Large intestine (tissue), 3 donors: ENCODE data around the gene NPIPB4. TPM values are rescaled to one million over a fixed set of nuclear protein-coding genes. Genes with fewer than 3 reads are reported as not detected.
A peak's percentile ranks its signal among the peaks of the same experiment; 100 is the strongest.
"Not testable (repeated sequence)": the region's sequence is repeated elsewhere in the genome, so short reads cannot be mapped to it uniquely, and the experiment has no call there.

Experiments
- DNase-seq, 2 donors: peaks; one replicate each; pipeline versions ENCODE4 v3.0.0 to v3.0.0-alpha.2; 2013
- H3K27ac ChIP-seq: one replicate; pipeline ENCODE4 v1.5.1; 2013; ENCODE audit warnings: low read length
- H3K27me3 ChIP-seq: 2 replicates; pipeline ENCODE4 v1.6.1; 2013; ENCODE audit warnings: low read length; ENCODE audit not compliant: control insufficient read depth, insufficient read depth
- H3K36me3 ChIP-seq: 2 replicates; pipeline ENCODE4 v1.6.1; 2013; ENCODE audit warnings: low read length; ENCODE audit not compliant: control insufficient read depth, insufficient read depth
- H3K4me1 ChIP-seq: one replicate; pipeline ENCODE4 v1.6.1; 2013; ENCODE audit warnings: low read length; ENCODE audit not compliant: control insufficient read depth, insufficient read depth
- H3K4me3 ChIP-seq: one replicate; pipeline ENCODE4 v1.5.1; 2013; ENCODE audit warnings: low read length
- H3K9me3 ChIP-seq: one replicate; pipeline ENCODE4 v1.6.1; 2013; ENCODE audit warnings: mild to moderate bottlenecking, low read depth, low read length, moderate library complexity; ENCODE audit not compliant: control insufficient read depth
- WGBS: methylation state at CpG from one replicate; pipeline ENCODE4 v1.1.5; 2013; ENCODE audit warnings: low lambda C conversion rate; ENCODE audit not compliant: insufficient coverage; 5-methylcytosine and 5-hydroxymethylcytosine counted together
- polyA plus RNA-seq: library from polyadenylated mRNA; unstranded; fragments of 120-200 nt; gene quantifications from one replicate; pipeline ENCODE4 v1.2.1, GENCODE V29; 2013

Gene NPIPB4
- polyA plus RNA-seq, 1 donor = 157 TPM

DNA sequence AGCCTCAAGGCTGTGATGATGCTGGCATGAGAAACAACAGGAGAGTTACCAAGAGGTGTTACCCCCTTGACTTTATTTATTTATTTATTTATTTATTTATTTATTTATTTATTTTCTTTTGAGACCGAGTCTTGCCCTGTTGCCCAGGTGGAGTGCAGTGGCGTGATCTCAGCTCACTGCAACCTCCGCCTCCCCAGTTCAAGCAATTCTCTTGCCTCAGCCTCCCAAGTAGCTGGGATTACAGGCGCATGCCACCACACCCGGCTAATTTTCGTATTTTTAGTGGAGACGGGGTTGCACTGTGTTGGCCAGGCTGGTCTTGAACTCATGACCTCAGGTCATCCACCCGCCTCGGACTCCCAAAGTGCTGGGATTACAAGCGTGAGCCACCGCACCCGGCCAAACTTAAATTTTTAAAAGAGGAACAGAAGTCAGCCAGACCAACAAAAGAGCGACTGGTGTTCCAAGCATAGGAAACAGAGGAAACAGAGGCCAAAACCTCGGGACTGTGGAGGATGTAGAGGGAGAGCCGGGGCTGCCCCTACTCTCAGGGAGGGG lies 36.6 kb downstream of the NPIPB4 start:
- 60% methylated on average over 1 of the region's 15 CpGs for WGBS
- not testable (repeated sequence) for H3K27me3 ChIP-seq, DNase-seq, H3K9me3 ChIP-seq, H3K4me1 ChIP-seq, H3K36me3 ChIP-seq
- peak overlapping the region; percentile 90 for H3K27ac ChIP-seq
- peak overlapping the region; percentile 42 for H3K4me3 ChIP-seq

DNA sequence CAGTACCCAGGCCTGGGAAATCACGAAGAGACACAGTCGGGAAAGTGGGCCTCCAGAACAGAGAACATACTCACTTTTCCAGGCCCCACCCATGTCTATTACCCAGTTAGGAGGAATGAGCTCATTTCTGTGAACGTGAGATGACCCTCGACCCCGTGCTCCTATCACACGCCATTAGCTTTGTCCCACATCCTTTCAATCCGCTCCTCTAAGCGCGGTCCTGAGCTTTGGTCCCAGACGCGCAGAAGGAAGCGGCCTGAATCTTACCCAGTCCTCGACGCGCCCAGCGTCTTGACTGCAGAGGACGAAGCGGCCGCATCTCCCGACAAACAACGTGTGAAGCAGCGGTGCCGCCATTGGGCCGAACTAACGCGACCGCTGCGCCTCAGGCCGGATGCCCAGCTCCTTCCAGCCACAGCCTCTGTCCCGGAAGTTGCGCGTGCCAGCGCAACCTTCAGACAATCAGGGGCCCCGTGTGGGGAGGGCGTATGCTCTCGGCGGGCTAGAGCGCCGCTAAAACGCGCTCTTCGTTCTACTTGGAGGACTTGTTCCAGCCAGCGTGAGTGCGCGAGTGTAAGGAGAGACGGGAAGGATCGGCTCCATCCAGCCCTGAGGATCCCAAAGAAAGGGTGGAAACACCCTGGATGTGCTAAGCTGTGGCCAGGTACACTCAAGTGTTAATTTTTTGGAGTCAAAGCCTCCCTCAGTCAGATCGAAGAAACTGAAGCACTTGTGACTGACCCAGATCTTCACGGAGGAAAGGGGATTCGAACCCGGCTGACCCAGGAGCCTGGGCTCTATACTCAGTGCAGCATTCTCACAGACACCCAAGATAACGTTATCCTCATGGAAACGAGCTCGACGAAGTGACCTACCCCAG lies 37.3 kb downstream of the NPIPB4 start:
- WGBS = no CpG with 5 or more reads among the region's 55 CpGs
- H3K36me3 ChIP-seq, H3K4me1 ChIP-seq, H3K9me3 ChIP-seq, H3K27me3 ChIP-seq: not testable (repeated sequence)
- peak overlapping the region; percentile 42 for H3K4me3 ChIP-seq
- peak overlapping the region; percentile 90 for H3K27ac ChIP-seq
- peak; percentile 79 to 92 for DNase-seq

DNA sequence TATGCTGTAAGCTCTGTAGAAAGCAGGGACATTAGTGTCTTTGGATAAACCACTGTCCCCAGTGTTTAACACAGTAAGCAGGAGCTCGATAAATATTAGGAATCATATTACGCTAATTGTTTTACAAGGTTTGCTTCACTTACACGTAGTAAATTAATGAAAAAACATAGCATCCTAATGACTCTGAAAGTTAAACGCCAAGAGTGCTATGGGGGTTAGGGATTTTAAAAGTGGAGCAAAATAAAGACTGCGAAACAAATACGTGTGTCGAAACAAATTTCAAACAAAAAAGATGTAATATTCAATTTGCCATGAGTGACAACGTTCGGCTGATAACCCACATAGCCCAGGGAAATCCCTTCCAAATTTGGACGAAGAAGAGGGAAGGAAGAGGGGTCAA lies 37.9 kb downstream of the NPIPB4 start:
- no CpG with 5 or more reads among the region's 10 CpGs for WGBS
- H3K27me3 ChIP-seq, H3K36me3 ChIP-seq, H3K9me3 ChIP-seq, H3K4me1 ChIP-seq, DNase-seq: not testable (repeated sequence)
- Histone ChIP-seq H3K27ac (peak overlapping the region; percentile 90), H3K4me3 (peak overlapping the region; percentile 42)

DNA sequence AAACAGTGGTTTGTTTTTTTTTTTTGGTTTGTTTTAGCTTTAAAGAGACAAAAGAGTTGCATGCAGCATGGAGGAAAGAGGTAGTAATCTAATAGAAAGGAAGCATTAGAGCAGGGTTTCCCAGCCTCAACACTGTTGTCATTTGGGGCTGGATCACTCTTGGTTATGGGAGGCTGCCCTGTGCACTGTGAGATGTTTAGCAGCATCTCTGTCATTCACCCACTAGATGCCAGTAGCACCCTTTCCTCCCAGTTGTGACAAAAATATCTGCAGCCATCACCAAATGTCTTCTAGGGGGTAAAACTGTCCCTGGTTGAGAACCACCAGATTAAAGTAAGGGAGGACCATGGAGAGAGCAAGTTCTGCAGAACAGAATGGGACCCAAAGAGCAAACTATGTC lies 40.5 kb downstream of the NPIPB4 start:
- not testable (repeated sequence) for H3K9me3 ChIP-seq, DNase-seq, H3K4me3 ChIP-seq, H3K27me3 ChIP-seq, H3K27ac ChIP-seq, H3K36me3 ChIP-seq, H3K4me1 ChIP-seq

DNA sequence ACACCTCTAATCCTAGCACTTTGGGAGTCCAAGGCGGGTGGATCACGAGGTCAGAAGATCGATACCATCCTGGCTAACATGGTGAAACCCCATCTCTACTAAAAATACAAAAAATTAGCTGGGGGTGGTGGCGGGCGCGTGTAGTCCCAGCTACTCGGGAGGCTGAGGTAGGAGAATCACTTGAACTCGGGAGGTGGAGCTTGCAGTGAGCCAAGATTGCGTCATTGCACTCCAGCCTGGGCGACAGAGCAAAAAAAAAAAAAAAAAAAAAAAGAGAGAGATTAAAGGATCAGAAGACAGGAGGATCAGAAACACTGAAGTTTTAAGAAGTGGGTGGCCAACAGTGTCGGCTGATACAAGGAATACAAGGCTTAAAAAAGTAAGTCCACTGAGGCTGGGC lies 41.9 kb downstream of the NPIPB4 start:
- not testable (repeated sequence) for H3K27ac ChIP-seq, H3K36me3 ChIP-seq, H3K9me3 ChIP-seq, H3K4me3 ChIP-seq, DNase-seq, H3K27me3 ChIP-seq, H3K4me1 ChIP-seq
- WGBS = no CpG with 5 or more reads among the region's 11 CpGs

DNA sequence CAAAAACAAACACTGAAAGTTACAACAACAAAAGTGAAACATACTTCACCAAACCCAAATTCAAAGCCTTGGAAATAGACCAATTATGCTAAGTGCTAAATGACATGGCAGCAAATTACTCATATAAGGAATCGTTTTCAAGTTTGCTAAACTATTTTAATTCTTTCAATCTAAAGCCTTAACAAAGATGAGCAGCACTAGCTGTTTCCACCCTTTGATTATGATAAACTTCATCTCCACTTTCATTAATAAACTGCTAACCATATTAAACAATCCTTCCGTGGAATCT lies 55.2 kb downstream of the NPIPB4 start:
- H3K36me3 ChIP-seq, DNase-seq, H3K27ac ChIP-seq, H3K4me1 ChIP-seq, H3K9me3 ChIP-seq, H3K27me3 ChIP-seq, H3K4me3 ChIP-seq: not testable (repeated sequence)
- no CpG with 5 or more reads among the region's 2 CpGs for WGBS

DNA sequence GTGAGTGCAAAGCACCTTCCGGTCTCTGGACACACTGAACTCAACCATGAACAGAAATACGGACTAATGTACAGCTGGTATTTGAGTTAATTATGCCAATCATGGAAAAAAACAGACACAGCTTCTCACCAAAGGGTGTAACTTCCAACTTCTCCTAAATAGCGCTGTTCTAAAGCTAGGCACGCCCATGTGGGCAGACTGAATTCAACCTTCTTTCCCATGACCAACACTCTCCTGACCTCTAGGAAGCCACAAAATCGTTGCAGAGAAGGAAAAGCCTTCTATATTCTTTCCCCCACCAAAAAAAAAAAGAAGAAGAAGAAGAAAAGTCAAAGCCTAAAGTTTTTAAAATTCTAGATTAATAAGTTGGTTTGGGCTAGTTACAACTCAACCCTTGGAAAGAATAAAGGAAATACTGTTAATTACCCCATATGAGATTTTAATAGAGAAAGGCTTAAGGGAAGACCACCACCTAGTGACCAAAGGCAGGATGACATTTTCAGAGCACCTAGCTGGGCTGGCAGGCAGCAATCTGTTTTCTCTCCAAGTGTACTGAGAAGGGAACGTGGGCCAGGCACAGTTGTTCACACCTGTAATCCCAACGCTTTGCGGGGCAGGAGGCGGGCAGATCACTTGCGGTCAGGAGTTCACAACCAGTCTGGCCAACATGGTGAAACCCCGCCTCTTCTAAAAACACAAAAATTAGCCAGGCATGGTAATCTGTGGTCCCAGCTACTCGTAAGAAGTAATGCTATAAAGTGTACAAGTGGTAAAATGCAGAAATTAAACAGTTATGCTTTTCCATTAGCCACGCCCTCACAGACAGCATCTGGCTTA lies 55.8 kb downstream of the NPIPB4 start:
- not testable (repeated sequence) for H3K36me3 ChIP-seq, H3K4me1 ChIP-seq, H3K9me3 ChIP-seq, H3K4me3 ChIP-seq, H3K27ac ChIP-seq, H3K27me3 ChIP-seq
- peak in 1 of 2 donors; percentile 1 for DNase-seq
- no CpG with 5 or more reads among the region's 13 CpGs for WGBS

DNA sequence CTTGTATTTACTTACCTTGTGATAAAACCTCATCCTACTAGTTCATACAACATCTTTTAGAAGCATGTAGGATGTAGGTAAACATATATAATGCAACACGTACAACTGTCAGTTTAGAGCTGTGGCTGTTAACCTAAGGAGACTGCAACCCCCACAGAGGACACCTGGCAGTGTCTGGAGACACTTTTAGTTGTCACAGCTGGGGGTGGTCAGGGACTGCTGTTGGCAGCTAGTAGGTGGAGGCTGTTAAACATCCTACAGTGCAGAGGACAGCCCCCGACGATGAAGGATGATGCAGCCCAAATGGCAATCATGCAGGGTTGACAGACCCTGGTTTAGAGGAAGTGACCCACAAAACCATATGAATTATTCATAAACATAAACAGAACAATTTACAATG lies 59.0 kb downstream of the NPIPB4 start:
- not testable (repeated sequence) for H3K9me3 ChIP-seq, H3K36me3 ChIP-seq, DNase-seq, H3K27me3 ChIP-seq, H3K27ac ChIP-seq, H3K4me3 ChIP-seq, H3K4me1 ChIP-seq
- no CpG with 5 or more reads among the region's 3 CpGs for WGBS

DNA sequence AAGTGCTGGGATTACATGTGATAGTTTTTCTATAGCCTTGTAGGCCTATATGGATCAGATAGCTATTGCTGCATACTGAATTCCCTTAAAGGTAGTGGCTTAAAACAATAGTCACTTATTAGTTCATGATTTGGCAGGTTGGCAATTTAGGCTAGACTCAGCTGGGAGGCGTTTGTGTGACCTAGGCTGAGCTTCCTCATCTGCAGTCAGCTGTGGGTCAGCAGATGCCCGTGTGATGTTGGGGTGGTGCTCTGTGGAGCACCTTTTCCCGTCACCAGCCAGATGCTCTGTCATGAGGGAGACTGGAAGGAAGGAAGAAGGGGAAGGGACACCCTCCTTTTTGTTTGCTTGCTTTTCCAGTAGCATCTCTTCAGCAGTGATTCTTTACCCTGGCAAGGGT lies 64.2 kb downstream of the NPIPB4 start:
- H3K27ac ChIP-seq, H3K36me3 ChIP-seq, H3K4me3 ChIP-seq, H3K4me1 ChIP-seq, H3K27me3 ChIP-seq, H3K9me3 ChIP-seq, DNase-seq: not testable (repeated sequence)
- no CpG with 5 or more reads among the region's 3 CpGs for WGBS

DNA sequence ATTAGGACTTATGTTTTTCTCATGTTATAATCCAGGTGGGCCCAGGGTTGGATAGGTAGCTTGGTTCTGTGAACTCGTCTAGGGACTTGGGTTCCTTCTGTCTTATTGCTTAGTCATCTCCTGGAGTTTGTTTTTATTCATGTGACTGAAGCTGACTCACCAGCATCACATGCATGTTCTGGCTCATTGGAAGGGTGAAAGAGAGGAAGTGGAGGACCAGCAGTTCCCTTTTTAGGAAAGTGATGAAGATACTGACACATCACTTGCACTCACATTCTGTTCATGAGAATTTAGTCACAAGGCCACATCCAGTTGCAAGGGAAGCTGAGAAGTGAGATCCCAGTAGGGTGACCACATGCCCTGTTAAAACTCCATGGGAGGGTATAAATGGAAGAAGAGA lies 67.0 kb downstream of the NPIPB4 start:
- not testable (repeated sequence) for H3K9me3 ChIP-seq, H3K4me3 ChIP-seq, DNase-seq, H3K4me1 ChIP-seq, H3K36me3 ChIP-seq, H3K27ac ChIP-seq, H3K27me3 ChIP-seq
- WGBS = no CpG with 5 or more reads among the region's 1 CpG
